HG03045 (cell line): ENCODE measurements around the gene KRT38.
"Not testable (repeated sequence)": the region's sequence is repeated elsewhere in the genome, so short reads cannot be mapped to it uniquely, and the experiment has no call there.

Source experiments
- ATAC-seq: cut with Tn5 transposase; IDR thresholded peaks from one replicate; pipeline ENCODE4 v1.9.1; 2021; ENCODE audit warnings: mild to moderate bottlenecking, moderate library complexity; ENCODE audit not compliant: unreplicated experiment

KRT38 gene

DNA sequence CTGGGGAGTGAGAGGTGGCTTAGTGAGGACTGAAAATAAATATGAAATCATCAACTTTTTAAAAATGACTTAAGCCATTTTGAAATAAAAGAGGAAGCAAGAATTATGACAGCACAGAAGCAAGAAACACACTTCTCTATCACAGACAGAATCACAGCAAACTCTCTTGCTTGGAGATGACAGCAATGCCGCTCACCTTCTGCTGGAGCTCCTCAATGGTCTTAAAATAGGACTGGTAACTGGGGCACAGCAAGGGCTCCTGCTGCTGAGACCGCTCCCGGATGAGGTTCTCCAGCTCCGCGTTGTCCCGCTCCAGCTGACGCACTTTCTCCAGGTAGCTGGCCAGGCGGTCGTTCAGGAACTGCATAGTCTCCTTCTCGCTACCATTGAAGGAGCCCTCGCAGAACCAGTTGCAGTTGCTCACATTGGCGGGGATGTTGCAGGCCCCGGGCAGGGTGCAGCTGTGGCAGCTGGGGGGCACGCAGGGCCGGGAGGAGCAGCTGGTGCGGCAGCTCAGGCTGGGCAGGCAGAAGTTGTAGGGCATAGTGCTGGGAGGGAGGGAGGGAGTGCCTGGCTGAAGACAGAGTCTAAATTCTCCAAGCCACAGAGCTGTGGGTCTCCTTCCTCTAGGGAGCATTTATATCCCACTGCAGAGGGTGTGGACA is 43.7 kb downstream of the KRT38 start, which contains the start of gene KRT31:
Gene KRT31, minus strand, starts transcription at position 613 of the 665 bp plus-strand sequence. Its CDS starts 69 bp downstream, at position 544.
- no peak for ATAC-seq

DNA sequence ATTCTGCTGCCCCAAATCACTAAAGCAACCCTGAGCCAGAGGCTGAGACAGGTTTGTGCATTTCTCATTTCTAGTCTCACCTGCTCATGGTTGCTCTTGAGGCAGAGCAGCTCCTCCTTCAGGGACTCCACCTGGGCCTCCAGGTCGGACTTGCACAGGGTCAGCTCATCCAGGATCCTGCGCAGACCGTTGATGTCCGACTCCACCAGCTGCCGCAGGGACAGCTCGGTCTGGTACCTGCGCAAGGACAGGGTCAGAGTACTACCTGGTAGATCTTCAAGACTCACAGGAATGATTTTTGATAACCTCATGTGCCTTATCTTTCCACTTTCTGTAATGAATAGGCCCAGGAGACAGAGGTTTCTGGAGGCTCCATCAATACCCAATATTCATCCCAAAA is 44.4 kb downstream of the KRT38 start:
- no peak for ATAC-seq

DNA sequence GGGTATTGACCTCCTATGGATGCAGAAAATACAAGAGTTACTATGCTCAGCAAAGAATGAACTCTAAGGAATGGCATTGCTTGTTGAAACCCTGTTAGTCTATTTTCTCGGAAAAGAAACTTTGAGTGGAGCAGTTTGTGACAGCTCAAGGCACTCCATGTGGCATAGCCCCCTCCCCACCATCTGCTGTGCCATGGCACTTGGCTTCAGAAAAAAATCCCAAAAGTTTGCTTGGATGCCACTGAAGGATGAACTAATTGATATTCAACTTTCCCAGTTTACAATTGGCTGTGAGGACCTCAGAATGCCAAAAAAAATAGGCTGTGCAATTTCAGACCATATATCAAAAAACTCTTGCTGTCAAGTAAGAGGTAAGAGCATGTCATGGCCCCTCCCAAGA is 45.2 kb downstream of the KRT38 start:
- no peak for ATAC-seq

GRCh38 chr17:41395044-41395443 is 45.7 kb downstream of the KRT38 start:
- ATAC-seq: not testable (repeated sequence)

GRCh38 chr17:41394254-41394996 is 46.4 kb downstream of the KRT38 start:
- ATAC-seq: no peak

GRCh38 chr17:41393826-41394225 is 47.0 kb downstream of the KRT38 start:
- ATAC-seq: no peak

DNA sequence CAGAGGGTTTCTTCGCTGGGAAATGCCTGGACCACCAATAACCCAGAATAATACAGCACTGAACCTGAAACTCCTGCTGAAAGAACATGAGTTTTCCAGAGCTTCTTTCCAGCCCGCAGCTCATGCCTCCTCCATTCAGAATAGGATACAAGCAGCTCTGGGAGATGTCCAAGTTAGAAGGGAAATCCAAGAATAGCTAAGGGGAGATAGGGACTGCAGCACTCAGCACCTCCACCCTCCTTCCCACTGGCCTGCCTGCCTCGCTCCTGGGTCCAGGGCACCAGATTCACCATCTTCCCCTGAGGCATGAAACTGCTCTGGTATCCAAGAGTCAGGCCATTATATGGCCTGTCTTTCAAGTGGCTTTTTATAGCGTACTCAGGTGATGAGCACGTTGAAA is 47.5 kb downstream of the KRT38 start:
- no peak for ATAC-seq

DNA sequence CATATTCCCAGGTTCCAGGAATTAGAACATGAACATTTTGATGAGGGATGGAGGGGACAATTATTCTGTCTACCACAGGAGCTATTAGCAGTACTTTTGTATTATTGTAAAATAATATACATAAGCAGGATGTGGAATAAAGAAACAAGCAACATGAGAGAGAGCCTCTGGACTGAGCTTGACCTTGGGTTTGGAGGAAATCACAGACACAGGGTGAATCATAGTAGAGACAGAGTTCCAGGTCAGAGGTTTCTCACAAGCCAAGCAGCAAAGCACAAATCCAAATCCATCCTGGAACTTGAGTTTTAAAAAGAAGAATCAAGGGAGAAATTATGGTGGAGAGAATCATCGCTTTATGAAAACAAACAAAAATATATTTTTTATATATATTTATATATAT is 48.5 kb downstream of the KRT38 start:
- no peak for ATAC-seq

GRCh38 chr17:41391535-41391934 is 49.2 kb downstream of the KRT38 start:
- ATAC-seq: no peak

DNA sequence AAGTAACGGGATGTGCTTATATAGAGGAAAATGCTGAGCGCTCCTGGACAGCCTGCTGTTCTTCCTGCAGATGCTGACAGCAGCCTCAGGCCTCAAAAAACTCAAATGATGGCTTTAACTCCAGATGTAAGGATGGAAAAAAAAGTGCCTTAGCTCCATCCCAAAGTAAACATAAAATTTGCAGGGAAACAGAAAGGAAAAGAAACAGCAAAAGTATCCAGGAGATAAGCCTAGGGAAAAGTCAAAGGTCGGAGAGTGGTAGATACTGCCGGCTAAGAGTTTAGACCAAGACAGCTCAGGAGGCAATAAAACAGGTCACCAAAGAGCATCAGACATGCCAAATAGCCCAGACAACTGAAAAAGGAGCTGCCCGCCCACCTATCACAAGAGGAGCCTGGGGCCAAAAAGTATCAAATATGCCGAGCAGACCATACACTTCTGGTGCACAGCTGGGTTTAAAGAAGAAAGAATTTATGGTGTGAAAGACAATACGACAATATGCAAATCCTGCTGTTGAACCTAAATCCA is 50.3 kb downstream of the KRT38 start:
- ATAC-seq: no peak

- no peak for ATAC-seq
Measured at GRCh38 chr17:41387670-41388069, 53.1 kb downstream of the KRT38 start.

GRCh38 chr17:41386227-41386626 is 54.6 kb downstream of the KRT38 start:
- no peak for ATAC-seq
